Ovary (tissue), 3 donors: ENCODE data around the gene NME2.

Experiments used
- CTCF ChIP-seq, 3 donors: fragments of 450-650 bp in 2 of 3; fragments of 200-600 bp in 1 of 3; IDR thresholded peaks; one replicate each; pipeline versions ENCODE4 v1.5.1 to v1.8.0; 2016 to 2022; ENCODE audit warnings: antibody characterized with exemption in 3 of 3, mild to moderate bottlenecking in 1 of 3
- EP300 ChIP-seq: sonication (generic); formaldehyde crosslinking; IDR thresholded peaks from one replicate; pipeline ENCODE4 v1.6.1; 2017; ENCODE audit warnings: antibody characterized with exemption
- donor health status: DM: no; HTN: no; CAD: no.

GRCh38 chr17:51217946-51218345, 51.7 kb downstream of the NME2 start:
- no peak for TF ChIP-seq CTCF (IDR thresholded peaks at IDR 0.05)
- TF ChIP-seq EP300: no peak
